ENCODE results near the gene ABHD18.

- TF ChIP-seq, protein P1, sequence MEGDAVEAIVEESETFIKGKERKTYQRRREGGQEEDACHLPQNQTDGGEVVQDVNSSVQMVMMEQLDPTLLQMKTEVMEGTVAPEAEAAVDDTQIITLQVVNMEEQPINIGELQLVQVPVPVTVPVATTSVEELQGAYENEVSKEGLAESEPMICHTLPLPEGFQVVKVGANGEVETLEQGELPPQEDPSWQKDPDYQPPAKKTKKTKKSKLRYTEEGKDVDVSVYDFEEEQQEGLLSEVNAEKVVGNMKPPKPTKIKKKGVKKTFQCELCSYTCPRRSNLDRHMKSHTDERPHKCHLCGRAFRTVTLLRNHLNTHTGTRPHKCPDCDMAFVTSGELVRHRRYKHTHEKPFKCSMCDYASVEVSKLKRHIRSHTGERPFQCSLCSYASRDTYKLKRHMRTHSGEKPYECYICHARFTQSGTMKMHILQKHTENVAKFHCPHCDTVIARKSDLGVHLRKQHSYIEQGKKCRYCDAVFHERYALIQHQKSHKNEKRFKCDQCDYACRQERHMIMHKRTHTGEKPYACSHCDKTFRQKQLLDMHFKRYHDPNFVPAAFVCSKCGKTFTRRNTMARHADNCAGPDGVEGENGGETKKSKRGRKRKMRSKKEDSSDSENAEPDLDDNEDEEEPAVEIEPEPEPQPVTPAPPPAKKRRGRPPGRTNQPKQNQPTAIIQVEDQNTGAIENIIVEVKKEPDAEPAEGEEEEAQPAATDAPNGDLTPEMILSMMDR (IDR thresholded peaks at IDR 0.05): no peak
- TF ChIP-seq POLR2A (IDR thresholded peaks at IDR 0.05) (no peak), POLR2AphosphoS5 (IDR thresholded peaks at IDR 0.05) (no peak)
Observed at GRCh38 chr4:127995776-127996175, 30.6 kb downstream of the ABHD18 start.
